ENCODE data around the gene CLEC7A.

DNA sequence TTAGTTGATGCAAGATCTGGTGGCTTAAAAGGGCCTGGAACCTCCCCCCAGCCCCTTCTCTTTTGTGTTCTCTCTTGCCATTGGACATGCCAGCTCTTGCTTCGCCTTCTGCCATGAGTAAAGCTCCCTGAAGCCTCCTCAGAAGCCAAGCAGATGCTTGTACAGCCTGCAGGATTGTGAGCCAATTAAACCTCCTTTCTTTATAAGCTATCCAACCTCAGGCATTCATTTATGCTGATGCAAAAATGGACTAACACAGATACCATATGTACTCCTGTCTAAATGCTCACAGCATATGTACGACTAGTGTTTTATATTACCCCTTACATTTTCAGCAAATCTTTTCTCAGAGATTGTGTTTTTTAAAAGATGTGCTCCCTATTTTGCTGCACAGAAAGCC lies 57.9 kb downstream of the CLEC7A start:
- TF ChIP-seq RAD21 (conservative IDR thresholded peaks at IDR 0.05) (no peak), MXI1 (conservative IDR thresholded peaks at IDR 0.05; ENCODE audit: poor library complexity, severe bottlenecking) (no peak)
- TF ChIP-seq, protein P1, sequence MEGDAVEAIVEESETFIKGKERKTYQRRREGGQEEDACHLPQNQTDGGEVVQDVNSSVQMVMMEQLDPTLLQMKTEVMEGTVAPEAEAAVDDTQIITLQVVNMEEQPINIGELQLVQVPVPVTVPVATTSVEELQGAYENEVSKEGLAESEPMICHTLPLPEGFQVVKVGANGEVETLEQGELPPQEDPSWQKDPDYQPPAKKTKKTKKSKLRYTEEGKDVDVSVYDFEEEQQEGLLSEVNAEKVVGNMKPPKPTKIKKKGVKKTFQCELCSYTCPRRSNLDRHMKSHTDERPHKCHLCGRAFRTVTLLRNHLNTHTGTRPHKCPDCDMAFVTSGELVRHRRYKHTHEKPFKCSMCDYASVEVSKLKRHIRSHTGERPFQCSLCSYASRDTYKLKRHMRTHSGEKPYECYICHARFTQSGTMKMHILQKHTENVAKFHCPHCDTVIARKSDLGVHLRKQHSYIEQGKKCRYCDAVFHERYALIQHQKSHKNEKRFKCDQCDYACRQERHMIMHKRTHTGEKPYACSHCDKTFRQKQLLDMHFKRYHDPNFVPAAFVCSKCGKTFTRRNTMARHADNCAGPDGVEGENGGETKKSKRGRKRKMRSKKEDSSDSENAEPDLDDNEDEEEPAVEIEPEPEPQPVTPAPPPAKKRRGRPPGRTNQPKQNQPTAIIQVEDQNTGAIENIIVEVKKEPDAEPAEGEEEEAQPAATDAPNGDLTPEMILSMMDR (IDR thresholded peaks at IDR 0.05; ENCODE audit: poor library complexity, severe bottlenecking): no peak

Data from neural cell (in vitro differentiated cells).